Fibroblast of upper back skin (primary cell): Measurements from ENCODE around the gene RAC2.

Source experiments
- DNase-seq: peaks from one replicate; pipeline ENCODE4 v3.0.0-alpha.2; 2013

Gene RAC2

DNA sequence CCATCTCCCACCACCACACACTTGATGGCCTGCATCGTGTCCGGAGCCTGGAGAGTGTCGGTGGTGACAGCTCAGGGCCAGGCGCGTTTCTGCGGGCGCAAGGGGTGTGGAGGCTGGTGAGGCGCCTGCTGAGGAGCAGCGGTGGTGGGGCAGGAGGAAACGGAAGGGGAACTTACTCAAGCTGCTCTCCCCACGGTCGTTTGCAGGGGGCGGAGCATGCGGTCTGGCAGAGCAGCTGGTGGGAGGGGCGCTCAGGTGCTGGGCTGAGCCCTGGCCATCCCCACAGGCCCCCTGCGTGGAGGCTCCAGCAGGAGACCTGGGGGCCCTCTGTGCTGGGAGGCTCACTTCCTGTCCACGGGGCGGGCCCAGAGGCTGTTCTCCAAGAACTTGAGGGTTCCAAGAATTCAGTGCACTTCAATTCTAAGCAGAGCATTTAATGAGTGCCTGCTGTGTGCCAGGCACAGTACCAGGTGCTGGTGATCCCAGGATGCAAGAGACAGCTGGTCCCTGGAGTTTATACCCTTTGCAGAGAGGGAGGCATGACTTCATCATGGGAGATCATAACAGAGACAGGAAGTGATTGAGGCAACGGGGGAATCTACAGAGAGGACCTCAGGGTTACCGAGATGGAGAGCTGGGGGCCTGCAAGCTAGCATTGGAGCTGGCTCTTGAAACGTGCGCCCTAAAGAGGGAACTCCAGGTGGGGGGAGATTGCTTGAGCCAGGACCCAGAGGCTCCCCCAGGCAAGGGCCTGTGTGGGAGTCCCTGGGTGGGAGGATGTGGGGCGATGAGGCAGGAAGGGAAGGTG is at the start of gene RAC2:
Gene RAC2 (minus strand): TSS at position 156 of the 808 bp plus-strand sequence. CDS start 121 bp downstream, at position 35.
- DNase-seq = peak; percentile 69

DNA sequence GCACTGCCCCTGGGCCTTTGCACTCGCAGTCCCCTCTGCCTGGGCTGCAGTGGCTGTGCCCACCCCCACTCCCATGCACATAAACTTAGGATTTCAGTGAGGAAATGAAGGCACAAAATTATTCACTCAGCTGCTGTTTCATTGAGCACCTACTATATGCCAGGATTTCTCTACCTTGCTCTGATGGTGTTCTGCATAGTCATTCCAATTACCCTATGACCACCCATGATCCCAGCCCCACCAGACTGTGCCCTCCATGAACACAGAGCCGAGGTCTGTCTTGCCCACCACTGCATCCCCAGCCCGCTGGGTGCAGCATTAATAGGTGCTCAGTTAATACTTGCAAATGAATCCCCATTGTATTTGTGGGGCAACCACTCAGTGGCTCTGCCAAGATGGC is 49.1 kb upstream of the RAC2 start:
- no peak for DNase-seq

DNA sequence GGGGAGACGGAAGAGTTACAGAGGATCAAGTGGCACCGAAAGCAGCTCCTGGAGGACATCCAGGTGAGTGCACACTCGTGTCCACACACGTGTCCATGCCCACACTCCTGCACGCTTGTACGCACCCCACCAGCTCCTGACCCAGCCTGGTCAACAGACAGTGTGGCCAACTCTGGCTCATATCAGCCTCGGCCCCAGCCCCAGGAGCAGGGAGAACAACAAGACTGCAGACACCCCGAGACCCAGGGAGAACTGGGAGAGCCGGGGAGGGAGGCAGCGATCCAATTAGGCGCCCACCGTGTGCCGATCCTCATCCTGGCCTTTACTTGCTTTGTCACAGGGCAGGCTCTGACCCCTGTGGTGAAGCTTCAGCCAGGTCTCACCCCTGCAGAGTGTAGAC is 48.6 kb upstream of the RAC2 start:
- DNase-seq = no peak

DNA sequence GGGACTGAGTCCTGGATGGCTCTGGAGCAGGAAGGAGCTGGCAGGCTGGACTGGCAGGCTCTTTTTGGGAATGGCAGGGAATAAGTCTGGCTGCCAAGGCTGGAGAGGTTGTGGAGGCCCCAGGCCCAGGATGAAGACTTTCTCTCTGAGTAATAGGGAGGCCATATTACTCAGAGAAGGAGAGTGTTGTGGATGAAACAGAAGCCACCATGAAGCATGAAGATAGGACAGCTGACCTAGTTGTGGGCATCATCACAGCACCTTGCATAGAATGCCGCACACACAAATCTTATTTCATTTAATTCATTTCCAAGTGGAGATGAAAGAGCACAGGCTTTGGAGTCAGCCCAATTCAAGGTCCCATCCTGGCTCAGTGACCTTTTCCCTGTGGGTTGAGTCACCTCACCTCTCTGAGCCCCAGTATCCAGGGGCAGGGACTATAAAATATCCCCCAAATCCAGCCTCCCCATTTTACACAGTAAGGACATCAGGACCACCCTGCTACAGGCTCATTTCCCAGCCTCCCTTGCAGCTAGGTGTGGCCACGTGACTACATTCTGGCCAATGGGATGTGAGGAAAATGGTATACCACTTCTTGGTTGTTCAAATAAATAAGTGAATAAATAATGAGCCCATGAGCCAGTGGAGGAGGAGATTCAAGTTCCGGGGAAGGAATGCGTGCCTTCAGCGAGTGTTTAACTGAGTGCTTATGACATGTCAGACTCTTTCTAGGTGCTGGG is 47.7 kb upstream of the RAC2 start:
- DNase-seq = no peak

DNA sequence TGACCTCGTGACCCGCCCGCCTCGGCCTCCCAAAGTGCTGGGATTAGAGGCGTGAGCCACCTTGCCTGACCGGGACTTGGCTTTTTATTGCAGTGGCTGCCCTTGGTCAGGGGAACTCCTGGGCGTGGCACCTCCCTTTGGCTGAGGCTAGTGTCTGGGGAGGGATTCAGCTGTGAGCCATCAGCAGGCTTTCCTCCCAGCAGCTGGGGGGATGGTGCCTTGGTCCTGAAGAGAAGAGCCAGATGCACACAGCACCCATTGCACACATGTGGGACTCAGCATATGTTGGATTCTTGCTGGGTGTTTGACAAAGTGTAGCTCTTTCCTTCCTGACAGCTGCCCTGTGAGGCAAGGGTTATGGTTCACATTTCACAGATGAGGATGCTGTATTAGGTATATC is 46.7 kb upstream of the RAC2 start:
- peak; percentile 56 for DNase-seq

DNA sequence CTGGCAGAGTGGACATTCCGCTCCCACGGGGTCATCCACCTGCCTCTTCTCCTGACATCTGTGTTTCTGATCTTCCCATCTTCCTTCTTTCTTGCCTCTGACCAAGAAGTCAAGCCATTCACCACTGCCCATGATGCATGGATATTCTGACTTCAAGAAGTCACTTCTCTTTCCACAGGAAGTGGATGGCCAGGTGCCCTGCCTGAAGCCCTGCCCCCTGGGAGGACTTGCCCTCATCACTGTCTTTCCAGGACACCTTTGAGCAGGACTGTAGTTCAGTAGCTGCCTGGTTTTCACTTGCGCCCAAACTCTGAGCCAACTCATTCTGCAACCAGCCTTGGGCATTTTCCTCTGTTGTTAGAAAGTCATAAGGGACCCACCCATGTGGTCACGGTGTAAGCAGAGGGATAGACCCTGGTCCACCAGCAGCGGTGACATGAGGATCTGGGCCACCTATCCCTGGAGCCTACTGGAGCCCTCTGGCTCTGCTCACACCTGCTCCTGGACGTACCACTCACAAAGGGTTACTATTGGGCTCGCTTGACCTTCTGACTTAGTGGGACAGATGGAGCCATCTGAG is 45.2 kb upstream of the RAC2 start:
- DNase-seq = no peak

DNA sequence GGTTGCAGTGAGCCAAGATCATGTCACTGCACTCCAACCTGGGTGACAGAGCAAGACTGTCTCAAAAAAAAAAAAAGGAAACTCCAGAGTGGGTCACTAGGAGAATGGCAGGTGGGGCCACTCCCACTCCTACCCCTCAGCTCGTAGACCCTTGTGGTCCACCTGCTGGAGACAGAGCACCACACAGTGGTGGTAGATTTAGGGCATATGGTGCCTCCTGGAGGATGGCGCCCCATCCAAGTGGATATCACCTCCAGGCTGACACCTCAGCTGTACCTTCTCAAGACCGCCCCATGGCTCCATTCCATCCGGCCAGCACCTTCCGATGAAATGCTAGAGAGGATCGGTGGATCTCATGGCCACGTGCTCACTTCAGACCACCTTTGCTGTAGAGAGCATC is 44.5 kb upstream of the RAC2 start:
- DNase-seq = no peak

DNA sequence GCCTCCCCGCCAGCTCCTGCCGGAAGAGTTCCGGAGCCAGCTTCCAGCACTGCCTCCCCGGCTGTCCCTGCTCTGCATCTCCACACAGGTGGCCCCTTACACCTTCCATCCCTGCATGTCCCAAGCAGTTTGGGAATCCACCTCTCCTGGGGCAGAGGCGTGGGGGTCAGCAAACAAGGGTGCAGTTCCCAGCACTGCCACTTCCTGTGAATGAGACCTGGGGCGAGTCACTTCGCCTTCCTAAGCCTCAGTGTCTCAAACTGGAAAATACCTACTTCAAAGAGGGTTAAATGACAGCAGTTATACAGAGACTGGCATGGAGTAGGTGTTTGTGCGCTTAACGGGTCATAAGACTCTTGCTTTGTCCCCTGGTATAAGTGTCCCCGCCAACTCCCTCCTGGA is 43.5 kb upstream of the RAC2 start:
- DNase-seq = no peak

DNA sequence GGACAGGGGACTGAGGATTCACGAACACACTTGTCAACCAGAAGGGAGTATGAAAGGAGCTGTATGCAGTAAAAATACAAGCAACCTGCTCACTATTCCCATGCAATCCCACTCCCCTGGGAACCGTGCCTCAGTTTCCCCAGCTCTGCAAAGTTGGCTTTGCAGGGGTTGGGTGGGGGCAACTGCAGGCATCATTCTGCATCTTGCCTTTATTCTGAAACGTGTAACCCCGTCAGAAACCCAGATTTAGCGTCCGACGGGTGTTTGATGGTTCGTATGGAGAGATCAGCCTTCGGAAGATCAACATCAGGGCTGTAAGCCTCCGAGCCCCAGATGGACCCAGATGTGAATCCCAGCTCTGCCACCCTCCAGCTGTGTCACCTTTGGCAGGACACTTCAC is 41.9 kb upstream of the RAC2 start:
- no peak for DNase-seq

DNA sequence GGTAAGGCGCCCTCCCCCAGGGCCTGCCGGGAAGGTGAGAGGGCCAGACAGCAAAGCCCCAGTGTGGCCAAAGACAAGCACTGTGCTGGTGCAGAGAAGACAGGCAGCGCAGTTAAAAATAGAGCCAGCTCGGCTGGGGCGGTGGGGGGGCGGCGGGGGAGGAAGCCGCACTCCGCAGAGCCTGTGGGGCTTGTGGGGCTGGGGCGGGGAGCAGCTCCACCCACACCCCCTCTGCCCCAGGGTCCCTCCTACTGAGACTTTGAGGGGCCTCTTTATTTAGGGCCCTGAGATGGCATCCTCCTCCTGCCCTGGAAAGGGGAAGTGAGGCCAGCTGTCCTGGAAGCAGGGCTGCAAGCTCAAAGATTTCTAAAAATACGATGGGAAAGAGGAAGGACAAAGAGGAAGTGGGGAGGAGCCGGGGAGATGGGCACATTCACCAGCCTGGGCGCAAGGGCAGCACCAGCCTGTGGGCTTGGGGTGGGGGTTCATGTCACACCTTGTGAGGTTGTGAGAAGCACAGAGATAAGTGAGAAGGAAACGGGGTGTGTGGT is 40.8 kb upstream of the RAC2 start:
- no peak for DNase-seq

DNA sequence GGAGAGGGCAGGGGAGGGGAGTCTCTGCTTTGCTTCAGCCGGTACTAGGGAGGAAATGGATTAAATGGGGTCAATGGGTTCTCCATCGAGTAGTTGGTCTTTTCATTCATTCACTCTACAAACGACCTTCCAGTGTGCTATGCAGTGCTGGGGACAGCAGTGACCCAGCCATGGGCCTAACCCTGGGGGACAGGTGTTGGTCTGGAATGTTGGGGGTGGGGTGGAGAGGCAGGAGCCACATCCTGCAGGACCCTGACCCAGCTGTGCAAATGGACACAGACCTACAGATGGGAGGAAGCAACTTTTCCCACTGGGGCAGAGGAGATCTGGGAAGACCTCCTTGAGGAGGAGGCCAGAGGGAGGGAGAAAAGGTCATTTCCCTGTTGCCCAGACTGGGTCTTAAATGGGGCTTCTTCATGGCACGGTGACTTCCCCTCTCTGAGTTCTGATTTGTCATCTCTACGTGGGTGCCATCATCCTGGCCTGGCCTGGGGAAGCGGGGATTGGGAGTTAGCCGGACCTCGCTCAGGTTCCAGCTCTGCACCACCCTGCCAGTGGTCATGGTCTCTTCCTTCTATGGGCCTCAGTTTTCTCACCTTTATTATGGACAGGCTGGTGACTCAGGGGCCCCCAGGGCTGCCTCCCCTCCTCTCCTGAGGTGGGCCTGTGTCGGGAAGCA is 40.2 kb upstream of the RAC2 start:
- no peak for DNase-seq

DNA sequence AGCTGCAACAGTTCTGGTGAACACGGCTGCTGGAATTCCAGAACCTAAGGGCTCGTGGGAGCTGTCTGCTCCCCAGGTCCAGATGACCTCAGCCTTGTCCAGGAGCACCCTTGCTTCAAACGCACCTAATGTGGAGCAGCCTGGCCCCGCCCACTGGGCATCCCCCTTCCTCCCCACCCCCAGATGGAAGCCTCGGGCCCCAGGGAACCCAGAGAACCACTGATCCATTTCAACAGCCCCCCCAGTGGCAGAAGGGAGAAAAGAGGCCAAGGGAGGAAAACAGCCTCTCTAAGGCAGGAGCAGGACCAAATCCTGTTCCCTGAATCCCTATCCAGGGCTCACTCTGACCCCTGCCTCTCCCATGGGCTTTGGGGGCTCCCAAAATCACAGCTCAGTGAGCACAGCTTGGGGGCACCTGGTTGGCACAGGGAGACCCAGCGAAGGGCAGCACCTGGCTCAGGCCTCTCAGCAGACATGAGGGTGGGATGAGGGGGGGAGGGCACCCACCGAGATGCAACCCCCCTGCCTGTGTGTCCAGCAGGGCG is 39.4 kb upstream of the RAC2 start:
- DNase-seq = no peak

DNA sequence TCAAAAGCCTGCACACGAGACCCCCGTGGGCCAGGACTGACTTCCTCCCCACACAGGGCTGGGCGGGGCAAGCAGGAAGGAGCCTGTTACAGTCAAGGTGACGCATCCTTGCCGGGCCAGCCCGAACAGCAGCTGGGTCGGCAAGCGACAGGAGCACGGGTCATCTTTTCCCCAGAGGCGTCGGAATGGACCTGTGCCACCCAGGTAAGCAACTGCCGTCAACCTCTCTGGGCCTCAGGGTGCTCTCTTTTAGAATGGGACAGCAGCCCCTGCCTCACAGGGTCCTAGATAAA is 38.3 kb upstream of the RAC2 start, which contains the start of gene CYTH4:
Gene CYTH4 (plus strand): TSS at position 124 of the 293 bp plus-strand sequence. CDS start 62 bp downstream, at position 186.
- no peak for DNase-seq

DNA sequence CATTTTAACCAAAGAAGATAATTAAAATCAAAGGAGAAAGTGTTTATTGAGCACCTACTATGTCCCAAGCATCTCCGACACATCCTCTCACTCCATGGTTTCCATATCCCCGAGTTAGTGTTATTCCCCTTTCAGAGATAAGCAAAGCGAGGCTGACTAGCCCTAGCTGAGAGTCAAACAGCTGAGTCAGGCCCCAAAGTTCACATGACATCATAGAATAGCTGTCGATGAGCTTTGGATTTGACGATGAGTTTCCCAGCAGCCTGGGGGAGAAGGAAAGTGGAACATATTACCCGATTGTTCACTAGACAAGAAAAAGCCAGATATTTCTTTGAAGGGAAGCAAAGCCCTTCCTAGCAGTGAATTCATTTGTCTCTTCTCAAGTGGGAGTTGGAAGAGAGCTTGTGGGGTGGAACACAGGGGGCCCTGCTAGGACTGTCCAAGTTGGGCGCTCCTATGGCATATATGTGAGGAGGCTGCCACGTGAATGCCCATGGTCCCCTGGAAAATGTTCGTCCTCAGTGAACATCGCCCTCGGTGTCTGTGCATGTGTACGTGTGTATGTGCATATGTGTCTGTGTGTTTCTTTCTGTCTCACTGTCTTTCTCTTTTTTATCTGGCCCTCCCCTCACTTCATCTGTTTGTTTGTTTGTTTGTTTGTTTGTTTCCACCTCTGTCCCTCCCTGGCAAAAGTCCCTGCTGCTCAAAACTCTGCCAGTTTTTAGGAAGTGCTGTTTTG is 37.7 kb upstream of the RAC2 start:
- no peak for DNase-seq

DNA sequence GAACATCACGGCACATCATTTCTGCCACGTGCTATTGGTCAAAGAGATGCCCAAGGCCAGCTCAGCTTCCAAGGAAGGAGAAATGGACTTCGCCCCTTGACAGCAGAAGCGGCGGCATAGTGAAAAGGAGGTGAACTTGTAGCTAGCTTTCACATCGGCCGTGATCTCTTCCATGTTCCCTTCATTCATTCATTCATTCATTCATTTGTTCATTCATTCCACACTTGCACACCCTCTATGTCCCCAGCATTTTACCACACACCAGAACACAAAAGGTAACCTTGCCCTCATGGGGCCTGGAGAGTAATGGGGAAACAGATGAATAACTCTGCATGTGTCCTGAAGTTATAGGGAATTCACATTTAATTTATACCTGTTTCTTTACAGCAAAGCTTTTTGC is 37.1 kb upstream of the RAC2 start:
- DNase-seq = no peak

DNA sequence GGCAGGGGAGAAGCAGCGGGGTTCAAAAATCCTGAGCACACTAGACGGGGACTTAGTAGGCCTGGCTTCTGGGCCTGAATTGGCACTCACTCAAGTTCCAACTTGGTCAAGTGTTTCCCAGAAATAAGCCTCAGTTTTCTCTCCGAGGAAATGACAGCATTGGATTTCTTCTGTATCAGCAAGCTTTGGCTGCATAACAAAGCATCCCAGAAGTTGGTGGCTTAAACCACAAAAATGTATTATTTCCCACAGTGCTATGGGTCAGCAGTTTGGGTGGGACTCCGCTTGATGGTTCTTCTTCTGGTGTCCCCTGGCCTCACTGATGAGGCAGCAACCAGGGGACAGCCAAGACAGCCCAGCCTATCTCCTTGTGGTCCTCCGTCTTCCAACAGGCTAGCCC is 36.6 kb upstream of the RAC2 start:
- DNase-seq = no peak

DNA sequence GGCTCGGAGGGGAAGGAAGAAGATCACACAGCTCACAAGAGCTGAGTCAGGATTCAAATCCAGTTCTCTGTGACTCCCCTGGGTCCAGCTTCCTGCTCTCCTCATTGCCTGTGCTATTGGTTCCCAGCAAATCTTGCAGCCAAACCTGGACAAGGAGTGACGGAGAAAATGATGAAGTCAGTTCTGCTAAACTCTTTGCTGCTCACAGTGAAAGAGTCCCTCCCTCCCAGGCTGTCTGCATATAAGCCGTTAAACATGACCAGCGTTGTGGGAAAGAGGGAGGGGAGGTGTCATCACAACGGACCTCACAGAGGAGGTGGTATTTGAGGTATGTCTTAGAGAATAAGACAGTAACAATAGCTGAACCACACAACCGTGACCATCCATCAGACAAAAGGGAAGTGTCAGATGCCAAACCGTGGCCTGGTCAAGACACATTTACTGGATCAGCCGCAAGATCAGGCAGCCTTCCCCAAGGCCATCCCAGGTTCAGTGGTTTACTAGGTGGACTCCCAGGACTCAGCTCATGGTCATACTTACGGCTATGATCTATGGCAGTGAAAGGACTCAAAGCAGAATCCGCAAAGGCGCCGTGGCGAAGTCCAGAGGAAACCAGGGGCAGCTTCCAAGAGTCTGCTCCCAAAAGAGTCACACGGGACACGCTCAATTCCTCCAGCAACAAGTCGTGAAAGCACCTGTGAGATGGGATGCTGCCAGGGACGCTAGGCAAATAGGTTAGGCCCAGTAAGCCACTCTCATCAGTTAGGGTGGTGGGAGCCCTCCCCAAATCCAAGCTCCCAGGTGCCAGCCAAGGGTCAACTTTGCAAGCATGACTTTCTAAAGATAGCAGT is 35.5 kb upstream of the RAC2 start:
- DNase-seq = peak; percentile 52

DNA sequence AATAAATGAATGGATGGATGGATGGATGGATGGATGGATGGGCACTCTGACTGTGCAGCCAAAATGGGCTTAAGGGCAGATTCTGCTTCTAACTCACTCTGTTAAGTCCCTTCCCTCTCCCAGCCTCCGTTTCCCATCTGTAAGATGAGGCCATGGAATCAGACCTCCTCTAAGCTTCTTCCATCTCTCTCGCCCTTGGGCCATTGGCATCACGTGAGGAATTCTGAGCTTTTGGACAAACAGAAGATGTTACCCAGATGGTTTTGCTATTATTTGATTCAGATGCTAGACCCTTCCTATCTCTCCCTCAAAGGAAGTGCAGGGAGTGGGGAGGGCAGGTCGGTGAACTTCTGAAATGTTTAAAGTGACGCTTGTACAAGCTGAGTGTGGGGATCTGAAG is 34.2 kb upstream of the RAC2 start:
- DNase-seq = no peak

DNA sequence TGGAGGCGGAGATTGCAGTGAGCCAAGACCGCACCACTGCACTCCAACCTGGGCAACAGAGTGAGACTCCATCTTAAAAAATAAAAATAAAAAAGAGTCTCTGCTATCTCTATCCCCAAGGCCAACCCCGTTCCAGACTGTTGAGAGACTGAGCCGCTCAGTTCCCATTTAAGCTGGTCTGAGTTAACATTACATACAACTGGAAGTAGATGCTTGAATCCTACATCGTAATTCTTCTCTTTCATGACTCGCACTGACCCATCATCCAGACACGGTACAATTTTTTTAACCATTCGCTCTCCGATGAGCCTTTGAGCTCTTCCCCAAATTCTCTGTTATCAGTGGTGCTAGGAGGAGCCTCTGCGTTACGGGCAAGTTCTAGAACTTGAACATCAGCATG is 33.3 kb upstream of the RAC2 start:
- no peak for DNase-seq

DNA sequence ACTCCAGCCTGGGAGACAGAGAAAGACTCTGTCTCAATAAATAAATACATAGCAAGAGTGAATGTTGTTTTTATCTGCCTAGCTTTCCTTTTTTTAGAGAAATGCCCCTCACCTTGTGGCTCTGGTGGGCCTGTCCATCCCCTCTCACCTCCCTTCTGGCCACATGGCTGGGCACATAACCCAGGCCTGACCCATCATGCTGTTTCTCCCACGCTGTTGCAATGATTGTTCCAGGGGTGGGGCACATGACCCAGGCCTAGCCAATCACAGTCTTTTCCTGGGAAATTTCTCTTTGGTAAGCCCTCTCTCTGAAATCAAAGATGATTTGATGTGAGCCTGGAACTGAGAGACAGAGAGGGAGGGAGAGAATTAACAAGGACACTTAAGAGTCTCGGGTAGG is 32.7 kb upstream of the RAC2 start:
- DNase-seq = no peak

DNA sequence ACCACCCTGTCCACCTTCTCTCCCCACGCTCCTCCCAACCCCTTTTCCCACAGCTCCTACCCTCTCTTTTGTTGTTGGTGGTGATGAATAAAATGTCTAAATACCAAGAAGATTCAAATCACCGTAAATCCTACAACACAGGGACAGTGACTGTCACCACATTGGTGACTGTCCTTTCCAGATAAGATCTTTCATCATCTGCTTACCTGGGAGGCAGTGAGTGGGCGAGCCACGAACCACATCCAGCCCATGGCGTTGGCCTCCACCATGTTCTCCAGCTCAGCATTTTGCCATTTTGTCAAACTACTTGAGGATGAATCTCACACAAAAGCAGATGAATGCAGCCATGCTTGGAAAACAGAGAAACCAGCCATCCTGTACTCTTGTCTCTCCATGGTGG is 31.6 kb upstream of the RAC2 start:
- DNase-seq = no peak
